ENCODE results near the gene MBD5.

MBD5 gene

DNA sequence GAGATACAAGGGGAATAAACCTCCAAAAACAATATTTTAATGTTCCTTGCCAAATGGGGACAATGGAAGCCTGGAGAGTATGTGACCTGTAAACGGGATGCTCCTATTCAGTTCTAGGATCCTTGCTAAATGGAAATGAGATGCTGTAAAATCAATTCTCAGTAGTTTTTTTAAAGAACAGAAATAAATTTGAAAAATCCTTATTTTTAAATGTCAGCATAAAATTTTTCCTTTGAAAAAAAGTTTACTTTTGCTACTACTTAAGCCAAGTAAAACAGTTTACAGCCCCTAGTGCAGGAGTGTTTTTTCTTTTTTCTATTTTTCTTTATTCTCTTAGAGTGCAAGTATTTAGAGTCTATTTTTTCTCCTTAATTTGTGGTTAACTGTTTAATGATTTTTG lies 158.8 kb downstream of the MBD5 start:
- TF ChIP-seq, protein P1, sequence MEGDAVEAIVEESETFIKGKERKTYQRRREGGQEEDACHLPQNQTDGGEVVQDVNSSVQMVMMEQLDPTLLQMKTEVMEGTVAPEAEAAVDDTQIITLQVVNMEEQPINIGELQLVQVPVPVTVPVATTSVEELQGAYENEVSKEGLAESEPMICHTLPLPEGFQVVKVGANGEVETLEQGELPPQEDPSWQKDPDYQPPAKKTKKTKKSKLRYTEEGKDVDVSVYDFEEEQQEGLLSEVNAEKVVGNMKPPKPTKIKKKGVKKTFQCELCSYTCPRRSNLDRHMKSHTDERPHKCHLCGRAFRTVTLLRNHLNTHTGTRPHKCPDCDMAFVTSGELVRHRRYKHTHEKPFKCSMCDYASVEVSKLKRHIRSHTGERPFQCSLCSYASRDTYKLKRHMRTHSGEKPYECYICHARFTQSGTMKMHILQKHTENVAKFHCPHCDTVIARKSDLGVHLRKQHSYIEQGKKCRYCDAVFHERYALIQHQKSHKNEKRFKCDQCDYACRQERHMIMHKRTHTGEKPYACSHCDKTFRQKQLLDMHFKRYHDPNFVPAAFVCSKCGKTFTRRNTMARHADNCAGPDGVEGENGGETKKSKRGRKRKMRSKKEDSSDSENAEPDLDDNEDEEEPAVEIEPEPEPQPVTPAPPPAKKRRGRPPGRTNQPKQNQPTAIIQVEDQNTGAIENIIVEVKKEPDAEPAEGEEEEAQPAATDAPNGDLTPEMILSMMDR (IDR thresholded peaks at IDR 0.05; ENCODE audit: low read depth, low read length, missing control alignments), result no peak
- no peak overlapping the region for H3K4me3 ChIP-seq (ENCODE audit: low read depth, low read length)
- H3K27me3 ChIP-seq (replicated peaks), result no peaks in the 10 kb centered on the region
- no peaks in the 10 kb centered on the region for H3K36me3 ChIP-seq (replicated peaks)
- DNase-seq, result no peak
- in situ Hi-C loops (cut with HindIII; ENCODE audit: low pct_ligation_motif_present, low sequenced_read_pairs), result no loop called here
- no peak overlapping the region for H3K27ac ChIP-seq

DNA sequence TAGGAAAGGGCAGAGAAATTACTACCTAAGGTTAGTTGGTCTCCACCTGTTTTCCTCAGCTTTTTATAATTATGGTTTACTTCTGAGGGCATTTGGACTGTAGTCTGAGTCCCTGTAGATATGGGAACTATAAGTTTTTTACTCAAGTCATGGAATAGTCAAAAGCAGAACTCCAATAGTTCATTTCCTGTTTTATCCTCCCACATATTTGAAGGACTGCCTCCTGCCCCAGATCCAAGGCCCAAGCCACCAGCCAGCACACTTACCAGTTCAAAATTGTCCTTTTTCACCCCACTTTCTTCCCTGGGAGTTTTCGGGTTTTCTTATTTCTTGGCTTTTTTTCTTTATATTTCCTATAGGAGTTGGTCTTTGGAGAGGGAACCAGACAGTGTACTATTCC lies 164.1 kb downstream of the MBD5 start:
- H3K27me3 ChIP-seq (replicated peaks), result no peaks in the 10 kb centered on the region
- TF ChIP-seq, protein P1 (IDR thresholded peaks at IDR 0.05; ENCODE audit: low read depth, low read length, missing control alignments), result no peak
- no peak overlapping the region for H3K4me3 ChIP-seq (ENCODE audit: low read depth, low read length)
- H3K27ac ChIP-seq, result no peak overlapping the region
- no peak for DNase-seq
- H3K36me3 ChIP-seq (replicated peaks), result no peaks in the 10 kb centered on the region
- in situ Hi-C loops (cut with HindIII; ENCODE audit: low pct_ligation_motif_present, low sequenced_read_pairs), result no loop called here

DNA sequence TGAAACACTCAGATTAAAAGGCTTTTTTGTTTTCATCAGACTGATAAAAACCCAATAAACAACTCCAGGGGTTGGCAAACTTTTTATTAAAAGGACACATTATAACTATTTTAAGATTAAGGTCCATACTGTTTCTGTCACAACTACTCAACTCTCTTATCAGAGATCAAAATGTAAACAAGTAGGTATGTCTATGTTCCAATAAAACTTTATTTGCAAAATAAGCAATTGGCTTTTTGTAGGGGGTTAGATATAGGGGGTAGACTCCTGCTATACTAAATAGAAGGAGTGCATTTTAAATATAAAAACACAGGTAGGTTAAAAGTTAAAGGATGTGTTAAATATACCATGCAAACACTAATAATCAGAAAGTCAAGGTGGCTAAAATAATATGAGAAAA lies 174.0 kb downstream of the MBD5 start:
- no peak for DNase-seq

DNA sequence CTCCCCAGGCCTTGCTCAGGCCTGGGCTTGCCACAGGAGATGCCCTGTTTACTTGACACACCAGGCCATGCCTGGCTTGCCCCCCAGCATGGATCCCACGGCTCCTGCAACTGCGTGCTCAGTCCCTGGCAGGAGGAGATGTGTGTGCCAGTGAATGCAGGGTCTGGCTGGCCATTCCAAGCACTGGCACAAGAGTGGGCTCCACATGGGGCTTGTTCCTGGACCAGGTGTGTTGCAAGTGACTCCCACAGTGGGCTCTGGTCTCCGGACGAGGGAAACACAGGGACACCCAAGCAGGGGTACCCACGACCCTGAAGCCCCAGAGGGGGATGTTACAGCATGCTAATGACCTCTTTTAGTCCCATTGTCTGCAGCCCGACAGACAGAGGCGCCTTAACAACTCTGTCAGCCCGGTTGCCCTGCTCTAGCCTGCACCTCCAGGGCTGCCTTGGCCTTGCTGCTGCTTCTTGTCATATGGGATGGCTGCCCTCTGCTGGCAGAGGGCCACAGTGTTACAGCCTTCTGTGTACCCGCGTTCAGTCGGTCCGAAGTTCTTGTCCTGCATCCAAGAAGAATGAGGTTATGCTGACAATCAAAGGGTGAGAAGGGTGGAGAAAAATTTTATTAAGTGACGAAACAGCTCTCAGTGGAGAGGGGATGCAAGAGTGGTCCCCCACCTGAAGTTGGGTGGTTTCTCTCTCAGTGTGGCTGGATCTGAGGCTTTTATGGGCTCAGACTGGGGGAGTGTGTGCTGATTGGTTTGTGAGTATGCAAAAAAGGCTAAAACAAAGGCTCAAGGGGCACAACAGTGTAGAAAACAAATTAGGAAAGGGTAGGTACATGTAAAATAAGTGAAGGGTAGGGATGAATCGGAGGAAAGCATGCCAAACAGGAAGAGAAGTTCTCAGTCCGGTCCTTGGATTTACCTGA lies 180.4 kb downstream of the MBD5 start:
- Histone ChIP-seq H3K27me3 (replicated peaks) (no peaks in the 10 kb centered on the region), H3K27ac (no peak overlapping the region), H3K36me3 (replicated peaks) (no peaks in the 10 kb centered on the region), H3K4me3 (ENCODE audit: low read depth, low read length) (no peak overlapping the region)
- in situ Hi-C loops (cut with HindIII; ENCODE audit: low pct_ligation_motif_present, low sequenced_read_pairs), result no loop called here
- peak; percentile 36 for DNase-seq
- TF ChIP-seq, protein P1 (IDR thresholded peaks at IDR 0.05; ENCODE audit: low read depth, low read length, missing control alignments), result peak; percentile 70

More for the DNA sequence above, 174.0 kb downstream of the MBD5 start:
- Histone ChIP-seq H3K4me3 (ENCODE audit: low read depth, low read length) (no peak overlapping the region), H3K36me3 (replicated peaks) (no peaks in the 10 kb centered on the region), H3K27ac (no peak overlapping the region), H3K27me3 (replicated peaks) (no peaks in the 10 kb centered on the region)
- in situ Hi-C loops (cut with HindIII; ENCODE audit: low pct_ligation_motif_present, low sequenced_read_pairs), result no loop called here
- TF ChIP-seq, protein P1 (IDR thresholded peaks at IDR 0.05; ENCODE audit: low read depth, low read length, missing control alignments), result no peak

DNA sequence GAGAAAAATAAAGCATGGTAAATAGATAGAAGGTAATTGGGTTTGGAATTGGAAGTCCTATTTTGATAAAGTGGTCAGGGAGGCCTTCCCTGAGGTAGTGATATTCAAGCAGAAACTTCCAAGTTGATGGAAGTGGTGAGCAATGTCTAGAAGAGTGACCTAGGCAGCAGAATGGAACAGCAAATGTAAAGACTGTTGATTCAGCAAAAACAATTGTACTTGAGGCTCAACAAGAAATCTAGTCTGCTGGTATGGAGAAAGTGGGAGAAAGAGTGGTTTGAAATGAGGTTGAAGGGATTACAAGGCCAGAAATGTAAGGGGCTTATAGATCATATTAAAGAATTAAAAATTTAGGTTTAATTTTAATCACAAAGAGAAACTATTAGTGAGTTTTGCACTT lies 181.3 kb downstream of the MBD5 start:
- Histone ChIP-seq H3K27ac (no peak overlapping the region), H3K4me3 (ENCODE audit: low read depth, low read length) (no peak overlapping the region), H3K27me3 (replicated peaks) (no peaks in the 10 kb centered on the region), H3K36me3 (replicated peaks) (no peaks in the 10 kb centered on the region)
- in situ Hi-C loops (cut with HindIII; ENCODE audit: low pct_ligation_motif_present, low sequenced_read_pairs), result no loop called here
- TF ChIP-seq, protein P1 (IDR thresholded peaks at IDR 0.05; ENCODE audit: low read depth, low read length, missing control alignments), result no peak
- DNase-seq, result no peak
